Mesenchymal stem cell (in vitro differentiated cells and primary cell): ENCODE measurements around the gene CXCR1.

Experiments used
- DNase-seq: peaks from one replicate; pipeline ENCODE4 v3.0.0-alpha.2; 2013
- H2AFZ ChIP-seq: one replicate; pipeline ENCODE4 v1.6.1; 2013; ENCODE audit warnings: low read depth, mild to moderate bottlenecking, control low read depth, inconsistent platforms, low read length, moderate library complexity
- H2AK5ac ChIP-seq: 2 replicates; pipeline ENCODE4 v1.6.1; 2013; ENCODE audit warnings: low read length, moderate library complexity, mild to moderate bottlenecking, inconsistent platforms; ENCODE audit not compliant: severe bottlenecking
- H2BK120ac ChIP-seq: one replicate; pipeline ENCODE4 v1.6.1; 2013; ENCODE audit warnings: low read depth, mild to moderate bottlenecking, inconsistent platforms, low read length, moderate library complexity
- H2BK12ac ChIP-seq, 2 experiments: one replicate each; pipeline ENCODE4 v1.6.1; 2013; ENCODE audit warnings: inconsistent platforms in 2 of 2, low read length in 2 of 2, mild to moderate bottlenecking in 2 of 2, moderate library complexity in 2 of 2, control low read depth in 1 of 2
- H2BK15ac ChIP-seq: one replicate; pipeline ENCODE4 v1.6.1; 2013; ENCODE audit warnings: mild to moderate bottlenecking, low read depth, inconsistent platforms; ENCODE audit not compliant: poor library complexity, severe bottlenecking
- H2BK5ac ChIP-seq: 2 replicates; pipeline ENCODE4 v1.6.1; 2013; ENCODE audit warnings: low read depth, mild to moderate bottlenecking, low read length, control low read depth, inconsistent platforms; ENCODE audit not compliant: poor library complexity, severe bottlenecking
- H3K14ac ChIP-seq, 2 experiments: one replicate each; pipeline ENCODE4 v1.6.1; 2013; ENCODE audit warnings: inconsistent platforms in 2 of 2, low read length in 2 of 2, control low read depth in 1 of 2, mild to moderate bottlenecking in 1 of 2, moderate library complexity in 1 of 2
- H3K18ac ChIP-seq, 2 experiments: one replicate each; pipeline ENCODE4 v1.6.1; 2013; ENCODE audit warnings: inconsistent platforms in 2 of 2, low read length in 2 of 2, control low read depth in 1 of 2, low read depth in 1 of 2, mild to moderate bottlenecking in 1 of 2
- H3K23ac ChIP-seq, 2 experiments: one replicate each; pipeline ENCODE4 v1.6.1; 2013; ENCODE audit warnings: inconsistent platforms in 2 of 2, low read length in 2 of 2, mild to moderate bottlenecking in 2 of 2, moderate library complexity in 2 of 2, control low read depth in 1 of 2
- H3K27ac ChIP-seq: 2 replicates; pipeline ENCODE4 v1.5.1; 2013; ENCODE audit warnings: mild to moderate bottlenecking, moderate library complexity, low read length, control low read depth, inconsistent platforms; ENCODE audit not compliant: poor library complexity, severe bottlenecking
- H3K27me3 ChIP-seq, 2 experiments: 2 replicates each; pipeline versions ENCODE4 v1.6.1 to v1.7.0; 2013; ENCODE audit warnings: low read length in 2 of 2, mild to moderate bottlenecking in 2 of 2, moderate library complexity in 2 of 2, control low read depth in 1 of 2, inconsistent platforms in 1 of 2; ENCODE audit not compliant: control insufficient read depth in 1 of 2, insufficient read depth in 1 of 2
- H3K36me3 ChIP-seq, 2 experiments: 2 replicates each; pipeline versions ENCODE4 v1.6.1 to v1.7.0; 2013; ENCODE audit warnings: low read length in 2 of 2, control low read depth in 1 of 2, inconsistent platforms in 1 of 2, low read depth in 1 of 2, mild to moderate bottlenecking in 1 of 2; ENCODE audit not compliant: insufficient read depth in 2 of 2, control insufficient read depth in 1 of 2
- H3K4ac ChIP-seq, 2 experiments: one replicate each; pipeline ENCODE4 v1.6.1; 2013; ENCODE audit warnings: inconsistent platforms in 2 of 2, low read length in 2 of 2, mild to moderate bottlenecking in 2 of 2, moderate library complexity in 2 of 2, control low read depth in 1 of 2, low read depth in 1 of 2
- H3K4me1 ChIP-seq: 2 replicates; pipeline ENCODE4 v1.6.1; 2013; ENCODE audit warnings: low read depth, low read length, control low read depth; ENCODE audit not compliant: control insufficient read depth, insufficient read depth
- H3K4me2 ChIP-seq: 2 replicates; pipeline ENCODE4 v1.6.1; 2013; ENCODE audit warnings: low read length, mild to moderate bottlenecking, inconsistent platforms; ENCODE audit not compliant: poor library complexity, severe bottlenecking
- H3K4me3 ChIP-seq, 2 experiments: 2 replicates each; pipeline versions ENCODE4 v1.5.1 to v1.7.0; 2013; ENCODE audit warnings: low read length in 2 of 2, mild to moderate bottlenecking in 2 of 2, control low read depth in 1 of 2, low read depth in 1 of 2; ENCODE audit not compliant: insufficient read depth in 1 of 2
- H3K79me1 ChIP-seq: replicated peaks from 2 replicates; pipeline ENCODE4 v1.6.1; 2013; ENCODE audit warnings: mild to moderate bottlenecking, control low read depth, low read length, inconsistent platforms; ENCODE audit not compliant: poor library complexity, severe bottlenecking
- H3K9ac ChIP-seq: 2 replicates; pipeline ENCODE4 v1.7.0; 2013; ENCODE audit warnings: mild to moderate bottlenecking, low read length, moderate library complexity
- H3K9me3 ChIP-seq: 2 replicates; pipeline ENCODE4 v1.7.0; 2013; ENCODE audit warnings: mild to moderate bottlenecking, low read length; ENCODE audit not compliant: control insufficient read depth
- H4K8ac ChIP-seq: one replicate; pipeline ENCODE4 v1.6.1; 2013; ENCODE audit warnings: inconsistent platforms, mild to moderate bottlenecking, low read length, moderate library complexity
- H4K91ac ChIP-seq: one replicate; pipeline ENCODE4 v1.6.1; 2013; ENCODE audit warnings: mild to moderate bottlenecking, low read length, inconsistent platforms
- WGBS: methylation state at CpG from one replicate; pipeline ENCODE4 v1.1.7; 2013; ENCODE audit warnings: mixed read lengths; 5-methylcytosine and 5-hydroxymethylcytosine counted together

CXCR1 gene

DNA sequence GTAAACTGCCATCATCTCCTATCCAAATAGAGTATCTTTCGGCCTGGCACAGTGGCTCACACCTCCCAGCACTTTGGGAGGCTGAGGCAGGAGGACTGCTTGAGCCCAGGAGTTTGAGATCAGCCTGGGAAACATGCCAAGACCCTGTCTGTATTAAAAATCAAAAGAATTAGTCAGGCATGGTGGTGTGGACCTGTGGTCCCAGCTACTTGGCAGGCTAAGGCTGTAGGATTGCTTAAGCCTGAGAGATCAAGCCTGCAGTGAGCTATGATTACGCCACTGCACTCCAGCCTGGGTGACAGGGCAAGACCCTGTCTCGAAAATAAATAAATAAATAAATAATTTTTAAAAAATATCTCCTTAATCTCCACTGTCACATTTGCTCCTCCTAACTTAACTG is 35.5 kb upstream of the CXCR1 start:
- H3K27ac ChIP-seq = no peak overlapping the region
- H3K18ac ChIP-seq = no peak overlapping the region
- H4K8ac ChIP-seq = no peak overlapping the region
- no peak overlapping the region for H3K4me3 ChIP-seq
- no peak overlapping the region for H2BK120ac ChIP-seq
- H3K14ac ChIP-seq = no peak overlapping the region
- H3K23ac ChIP-seq = no peak overlapping the region
- no peak overlapping the region for H2AFZ ChIP-seq
- peaks cover 13 to 16% of the 10 kb centered on the region in 2 experiments for H3K27me3 ChIP-seq
- H2AK5ac ChIP-seq = no peak overlapping the region
- H3K4me2 ChIP-seq = no peak overlapping the region
- no peaks in the 10 kb centered on the region for H3K4me1 ChIP-seq
- H3K4ac ChIP-seq = no peak overlapping the region
- H2BK12ac ChIP-seq = no peak overlapping the region
- H2BK5ac ChIP-seq = no peak overlapping the region
- no peak overlapping the region for H2BK15ac ChIP-seq
- H3K36me3 ChIP-seq = no peaks in the 10 kb centered on the region
- no peaks in the 10 kb centered on the region for H3K79me1 ChIP-seq
- no peaks in the 10 kb centered on the region for H3K9me3 ChIP-seq
- no peak overlapping the region for H4K91ac ChIP-seq
- DNase-seq = no peak
- WGBS = 80% methylated on average over 1 of the region's 3 CpGs
- no peak overlapping the region for H3K9ac ChIP-seq

DNA sequence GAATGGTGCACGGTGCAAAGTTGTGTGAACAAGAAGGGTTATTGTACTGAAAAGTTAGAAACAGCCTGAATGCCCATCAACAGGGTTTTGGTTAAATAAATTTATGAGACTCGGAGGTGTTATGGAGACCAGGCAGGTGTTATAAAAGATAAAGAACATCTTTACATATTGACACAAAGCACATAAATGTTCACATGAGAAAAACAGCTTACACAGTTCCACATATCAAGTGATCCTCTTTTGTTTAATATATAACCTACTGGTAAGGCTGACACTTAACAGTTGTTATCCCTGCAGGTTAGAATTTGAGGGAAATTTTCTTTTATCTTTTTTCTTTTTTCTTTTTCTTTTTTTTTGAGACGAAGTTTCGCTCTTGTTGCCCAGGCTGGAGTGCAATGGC is 30.2 kb upstream of the CXCR1 start:
- no peaks in the 10 kb centered on the region for H3K79me1 ChIP-seq
- H2BK12ac ChIP-seq = no peak overlapping the region
- no peak overlapping the region for H3K4ac ChIP-seq
- H3K4me3 ChIP-seq = no peak overlapping the region
- peaks cover 10 to 15% of the 10 kb centered on the region in 2 experiments for H3K27me3 ChIP-seq
- H3K27ac ChIP-seq = no peak overlapping the region
- no peak overlapping the region for H4K8ac ChIP-seq
- H3K9ac ChIP-seq = no peak overlapping the region
- no peak overlapping the region for H3K23ac ChIP-seq
- no peak overlapping the region for H2AK5ac ChIP-seq
- no peak overlapping the region for H2BK15ac ChIP-seq
- H3K36me3 ChIP-seq = no peaks in the 10 kb centered on the region
- H2BK120ac ChIP-seq = no peak overlapping the region
- H3K18ac ChIP-seq = no peak overlapping the region
- H3K4me2 ChIP-seq = no peak overlapping the region
- H2BK5ac ChIP-seq = no peak overlapping the region
- H3K14ac ChIP-seq = no peak overlapping the region
- WGBS = 94% methylated on average over 1 of the region's 4 CpGs
- DNase-seq = no peak
- H4K91ac ChIP-seq = no peak overlapping the region
- no peak overlapping the region for H2AFZ ChIP-seq
- no peaks in the 10 kb centered on the region for H3K9me3 ChIP-seq
- no peaks in the 10 kb centered on the region for H3K4me1 ChIP-seq

DNA sequence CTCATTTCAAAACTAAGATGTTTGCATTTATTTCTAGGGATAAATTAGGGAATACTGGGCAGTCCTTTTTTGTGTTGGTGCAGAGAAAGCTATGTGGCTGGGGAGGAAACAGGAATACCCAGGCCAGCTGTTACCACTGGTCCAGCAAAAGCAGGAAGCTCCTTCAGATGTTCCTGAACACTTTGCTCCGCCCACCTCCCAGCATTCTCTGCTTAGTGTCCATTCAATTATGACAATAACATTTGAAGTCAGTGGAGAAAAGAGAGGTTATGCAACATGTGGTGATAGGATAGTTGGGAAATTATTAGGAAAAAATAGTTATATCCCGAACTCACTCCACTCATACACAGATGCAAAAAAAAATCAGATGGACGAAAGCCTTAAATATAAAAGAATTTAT is 28.1 kb upstream of the CXCR1 start:
- Histone ChIP-seq H2BK12ac (no peak overlapping the region), H3K79me1 (no peaks in the 10 kb centered on the region), H3K9ac (no peak overlapping the region), H2AK5ac (no peak overlapping the region), H2BK5ac (no peak overlapping the region), H3K14ac (no peak overlapping the region), H3K18ac (no peak overlapping the region), H3K36me3 (no peaks in the 10 kb centered on the region), H3K27ac (no peak overlapping the region), H3K4me3 (no peak overlapping the region), H2BK120ac (no peak overlapping the region), H3K9me3 (no peaks in the 10 kb centered on the region), H3K23ac (no peak overlapping the region), H3K27me3 (peaks cover 10 to 12% of the 10 kb centered on the region in 2 experiments), H2AFZ (no peak overlapping the region), H3K4ac (no peak overlapping the region), H3K4me2 (no peak overlapping the region), H4K91ac (no peak overlapping the region), H3K4me1 (no peaks in the 10 kb centered on the region), H2BK15ac (no peak overlapping the region), H4K8ac (no peak overlapping the region)
- no peak for DNase-seq
- no CpG with 5 or more reads among the region's 3 CpGs for WGBS

DNA sequence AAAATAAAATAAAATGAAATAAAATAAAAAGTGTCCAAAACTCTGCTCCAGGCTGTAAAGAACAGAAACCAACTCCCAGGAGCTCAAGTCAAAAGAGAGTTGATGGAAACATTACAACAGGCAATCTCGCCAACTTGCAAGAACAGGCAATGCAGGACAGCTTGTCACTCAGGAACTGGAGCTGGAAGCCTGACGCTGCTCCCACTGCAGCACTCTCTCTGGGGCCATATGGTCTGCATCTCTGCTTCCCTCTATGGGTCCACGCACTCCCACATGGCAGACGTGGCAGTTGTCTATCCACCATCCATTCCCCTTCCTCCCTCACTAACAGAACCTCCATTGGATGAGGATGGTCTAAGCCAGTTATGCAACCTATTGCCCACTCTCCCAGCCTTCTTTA is 26.9 kb upstream of the CXCR1 start:
- Histone ChIP-seq H3K18ac (no peak overlapping the region), H2BK15ac (no peak overlapping the region), H3K23ac (no peak overlapping the region), H3K14ac (no peak overlapping the region), H2AK5ac (no peak overlapping the region), H3K36me3 (no peaks in the 10 kb centered on the region), H2BK5ac (no peak overlapping the region), H2BK12ac (no peak overlapping the region), H3K4me3 (no peak overlapping the region), H3K9ac (no peak overlapping the region), H4K91ac (no peak overlapping the region), H3K27ac (no peak overlapping the region), H2AFZ (no peak overlapping the region), H3K4me2 (no peak overlapping the region), H3K4me1 (no peaks in the 10 kb centered on the region), H3K79me1 (no peaks in the 10 kb centered on the region), H2BK120ac (no peak overlapping the region), H3K27me3 (peaks cover 2 to 3% of the 10 kb centered on the region in 2 experiments), H3K4ac (no peak overlapping the region), H3K9me3 (no peaks in the 10 kb centered on the region), H4K8ac (no peak overlapping the region)
- 72% methylated on average over 4 of the region's 4 CpGs for WGBS
- no peak for DNase-seq
